HG03039 (cell line): ENCODE measurements around the gene PARVB.

Source experiments
- ATAC-seq: cut with Tn5 transposase; IDR thresholded peaks from one replicate; pipeline ENCODE4 v1.9.1; 2021; ENCODE audit warnings: mild to moderate bottlenecking, moderate library complexity; ENCODE audit not compliant: unreplicated experiment

PARVB gene

GRCh38 chr22:44026066-44026629, 2.0 kb downstream of the PARVB start:
- no peak for ATAC-seq

GRCh38 chr22:44026630-44027511, 2.8 kb downstream of the PARVB start:
- no peak for ATAC-seq

GRCh38 chr22:44028091-44028490, 4.0 kb downstream of the PARVB start:
- ATAC-seq, result no peak

- ATAC-seq, result no peak
These were observed 5.0 kb downstream of the PARVB start for GRCh38 chr22:44029069-44029468.

GRCh38 chr22:44030051-44030701, 6.1 kb downstream of the PARVB start:
- no peak for ATAC-seq

- no peak for ATAC-seq
These were observed 6.6 kb downstream of the PARVB start for GRCh38 chr22:44030702-44031082.

- no peak for ATAC-seq
These were observed 7.3 kb downstream of the PARVB start for GRCh38 chr22:44031158-44031952.

GRCh38 chr22:44032126-44032730, 8.1 kb downstream of the PARVB start:
- ATAC-seq, result no peak

GRCh38 chr22:44033287-44033686, 9.2 kb downstream of the PARVB start:
- ATAC-seq, result no peak

GRCh38 chr22:44033694-44034093, 9.6 kb downstream of the PARVB start:
- no peak for ATAC-seq

- no peak for ATAC-seq
These were observed 13.6 kb downstream of the PARVB start for GRCh38 chr22:44037519-44038375.

- no peak for ATAC-seq
These were observed 15.6 kb downstream of the PARVB start for GRCh38 chr22:44039566-44040171.

GRCh38 chr22:44042249-44043218, 18.4 kb downstream of the PARVB start:
- ATAC-seq, result peak; percentile 62

GRCh38 chr22:44045145-44045544, 21.0 kb downstream of the PARVB start:
- no peak for ATAC-seq

- ATAC-seq, result no peak
These were observed 22.5 kb downstream of the PARVB start for GRCh38 chr22:44046485-44047141.

GRCh38 chr22:44047891-44048301, 23.8 kb downstream of the PARVB start:
- ATAC-seq, result no peak

- ATAC-seq, result no peak
These were observed 25.6 kb downstream of the PARVB start for GRCh38 chr22:44049486-44050231.
